ENCODE results near the gene OAS3. TPM values are rescaled to one million over a fixed set of nuclear protein-coding genes. Genes with fewer than 3 reads are reported as not detected.

OAS3 gene
- total RNA-seq, 2 donors from 2014 or later, result 11.9 to 13.7 TPM

DNA sequence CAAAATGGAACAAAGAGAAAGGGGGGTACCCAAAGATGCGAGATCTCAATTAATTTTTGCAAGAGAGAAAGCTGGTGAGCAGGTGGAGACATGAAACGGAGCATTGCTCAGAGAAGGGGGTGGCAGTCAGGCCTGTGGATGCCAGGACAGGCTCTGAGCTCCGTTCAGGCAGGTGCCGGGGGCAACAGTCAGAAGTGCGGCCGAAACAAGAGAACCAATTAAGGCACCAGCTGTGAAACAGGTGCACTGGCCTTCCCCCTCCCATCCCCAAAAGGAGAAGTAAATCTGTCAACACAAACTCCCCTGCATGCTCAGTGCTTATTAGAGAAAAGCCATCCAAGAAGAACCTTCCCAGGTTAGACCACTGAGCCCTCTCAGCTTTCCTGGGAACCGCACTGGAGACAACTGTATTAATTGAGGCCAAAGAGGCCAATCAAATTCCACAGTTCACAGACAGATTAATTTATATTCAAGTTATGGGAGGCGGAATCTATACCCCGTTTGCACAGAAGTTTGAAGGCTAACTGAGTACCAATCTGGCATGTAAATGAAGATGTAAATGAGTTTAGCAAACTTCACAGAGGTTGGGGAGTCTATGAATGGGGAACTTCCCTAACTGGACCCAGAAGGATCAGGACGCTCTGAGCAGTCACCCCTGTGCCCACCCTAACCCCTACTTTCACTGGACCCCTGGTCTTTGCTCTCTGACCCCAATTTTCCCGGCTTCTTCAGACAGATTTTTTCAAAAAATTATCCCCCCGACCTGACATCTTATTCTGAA, 60.9 kb downstream of the OAS3 start:
- peaks cover 11% of the 10 kb centered on the region for H3K36me3 ChIP-seq
- DNase-seq (ENCODE audit: low spot score), result no peak
- no peak overlapping the region for H3K27ac ChIP-seq
- no peaks in the 10 kb centered on the region for H3K9me3 ChIP-seq
- H3K4me1 ChIP-seq (ENCODE audit: control insufficient read depth in 1 of 2, low read depth in 2 of 2), result no peaks in the 10 kb centered on the region
- ATAC-seq (ENCODE audit: insufficient number of reproducible peaks, low FRiP score, low read depth), result no peak
- H3K4me3 ChIP-seq, result no peak overlapping the region
- no peaks in the 10 kb centered on the region for H3K27me3 ChIP-seq (replicated peaks; ENCODE audit: insufficient read depth)
- TF ChIP-seq, protein P1, sequence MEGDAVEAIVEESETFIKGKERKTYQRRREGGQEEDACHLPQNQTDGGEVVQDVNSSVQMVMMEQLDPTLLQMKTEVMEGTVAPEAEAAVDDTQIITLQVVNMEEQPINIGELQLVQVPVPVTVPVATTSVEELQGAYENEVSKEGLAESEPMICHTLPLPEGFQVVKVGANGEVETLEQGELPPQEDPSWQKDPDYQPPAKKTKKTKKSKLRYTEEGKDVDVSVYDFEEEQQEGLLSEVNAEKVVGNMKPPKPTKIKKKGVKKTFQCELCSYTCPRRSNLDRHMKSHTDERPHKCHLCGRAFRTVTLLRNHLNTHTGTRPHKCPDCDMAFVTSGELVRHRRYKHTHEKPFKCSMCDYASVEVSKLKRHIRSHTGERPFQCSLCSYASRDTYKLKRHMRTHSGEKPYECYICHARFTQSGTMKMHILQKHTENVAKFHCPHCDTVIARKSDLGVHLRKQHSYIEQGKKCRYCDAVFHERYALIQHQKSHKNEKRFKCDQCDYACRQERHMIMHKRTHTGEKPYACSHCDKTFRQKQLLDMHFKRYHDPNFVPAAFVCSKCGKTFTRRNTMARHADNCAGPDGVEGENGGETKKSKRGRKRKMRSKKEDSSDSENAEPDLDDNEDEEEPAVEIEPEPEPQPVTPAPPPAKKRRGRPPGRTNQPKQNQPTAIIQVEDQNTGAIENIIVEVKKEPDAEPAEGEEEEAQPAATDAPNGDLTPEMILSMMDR (IDR thresholded peaks at IDR 0.05), result no peak

DNA sequence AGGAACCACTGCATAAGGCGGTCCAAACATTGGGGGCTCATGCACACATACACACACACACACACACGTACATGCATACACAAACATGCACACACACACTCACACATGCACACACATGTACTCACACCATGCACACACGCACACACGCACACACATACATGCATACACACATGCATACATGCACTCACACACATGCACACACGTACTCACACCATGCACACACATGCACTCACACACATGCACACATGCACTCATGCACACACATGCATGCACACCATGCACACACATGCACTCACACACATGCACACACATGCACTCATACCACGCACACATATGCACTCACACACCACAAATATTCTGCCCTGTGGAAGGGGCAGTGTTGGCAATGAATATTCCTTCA, 62.2 kb downstream of the OAS3 start:
- TF ChIP-seq, protein P1 (IDR thresholded peaks at IDR 0.05), result no peak
- Histone ChIP-seq H3K4me3 (no peak overlapping the region), H3K4me1 (ENCODE audit: control insufficient read depth in 1 of 2, low read depth in 2 of 2) (no peaks in the 10 kb centered on the region), H3K27me3 (replicated peaks; ENCODE audit: insufficient read depth) (no peaks in the 10 kb centered on the region), H3K27ac (no peak overlapping the region), H3K36me3 (peaks cover 11% of the 10 kb centered on the region), H3K9me3 (no peaks in the 10 kb centered on the region)
- ATAC-seq (ENCODE audit: insufficient number of reproducible peaks, low FRiP score, low read depth) (no peak), DNase-seq (ENCODE audit: low spot score) (no peak)

DNA sequence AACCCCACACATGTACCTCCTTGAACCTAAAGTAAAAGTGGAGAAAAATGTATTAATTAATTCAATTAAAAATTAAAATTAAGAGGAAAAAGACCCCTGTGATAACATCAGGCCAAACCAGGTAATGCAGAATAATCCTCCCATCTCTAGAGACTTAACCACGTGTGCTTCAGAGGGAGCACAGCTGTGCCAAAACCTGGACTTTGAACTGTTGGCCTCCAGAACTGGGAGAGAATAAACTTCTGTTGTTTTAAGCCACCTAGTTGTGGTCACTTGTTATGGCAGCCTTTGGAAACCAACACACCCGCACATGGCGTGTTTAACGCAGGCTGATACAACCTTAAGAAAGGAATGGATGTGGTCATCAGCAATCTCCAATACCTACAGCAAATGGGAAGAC, 63.9 kb downstream of the OAS3 start:
- H3K27ac ChIP-seq, result no peak overlapping the region
- no peak for DNase-seq (ENCODE audit: low spot score)
- TF ChIP-seq, protein P1 (IDR thresholded peaks at IDR 0.05), result no peak
- H3K27me3 ChIP-seq (replicated peaks; ENCODE audit: insufficient read depth), result no peaks in the 10 kb centered on the region
- peaks cover 17% of the 10 kb centered on the region for H3K36me3 ChIP-seq
- ATAC-seq (ENCODE audit: insufficient number of reproducible peaks, low FRiP score, low read depth), result no peak
- H3K4me3 ChIP-seq, result no peak overlapping the region
- H3K4me1 ChIP-seq (ENCODE audit: control insufficient read depth in 1 of 2, low read depth in 2 of 2), result no peaks in the 10 kb centered on the region
- no peaks in the 10 kb centered on the region for H3K9me3 ChIP-seq

DNA sequence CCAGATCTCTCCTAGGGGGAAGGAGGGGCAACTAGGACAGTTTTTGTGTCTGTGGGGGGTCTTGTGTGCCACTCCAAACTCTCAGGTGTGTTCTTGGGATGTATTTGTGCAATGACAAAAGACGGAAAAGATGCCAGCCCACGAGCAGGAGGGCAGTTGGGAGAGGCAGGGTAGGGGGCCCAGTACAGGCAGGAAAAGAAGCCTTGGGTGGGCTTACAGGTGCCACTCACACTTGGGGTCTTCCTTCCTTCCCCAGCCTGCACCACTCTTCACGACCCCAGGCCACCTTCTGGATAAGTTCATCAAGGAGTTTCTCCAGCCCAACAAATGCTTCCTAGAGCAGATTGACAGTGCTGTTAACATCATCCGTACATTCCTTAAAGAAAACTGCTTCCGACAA, 64.4 kb downstream of the OAS3 start:
- no peak for ATAC-seq (ENCODE audit: insufficient number of reproducible peaks, low FRiP score, low read depth)
- TF ChIP-seq, protein P1 (IDR thresholded peaks at IDR 0.05), result no peak
- Histone ChIP-seq H3K4me1 (ENCODE audit: control insufficient read depth in 1 of 2, low read depth in 2 of 2) (no peaks in the 10 kb centered on the region), H3K9me3 (no peaks in the 10 kb centered on the region), H3K4me3 (no peak overlapping the region), H3K27me3 (replicated peaks; ENCODE audit: insufficient read depth) (no peaks in the 10 kb centered on the region), H3K27ac (no peak overlapping the region), H3K36me3 (peaks cover 18% of the 10 kb centered on the region)
- no peak for DNase-seq (ENCODE audit: low spot score)

DNA sequence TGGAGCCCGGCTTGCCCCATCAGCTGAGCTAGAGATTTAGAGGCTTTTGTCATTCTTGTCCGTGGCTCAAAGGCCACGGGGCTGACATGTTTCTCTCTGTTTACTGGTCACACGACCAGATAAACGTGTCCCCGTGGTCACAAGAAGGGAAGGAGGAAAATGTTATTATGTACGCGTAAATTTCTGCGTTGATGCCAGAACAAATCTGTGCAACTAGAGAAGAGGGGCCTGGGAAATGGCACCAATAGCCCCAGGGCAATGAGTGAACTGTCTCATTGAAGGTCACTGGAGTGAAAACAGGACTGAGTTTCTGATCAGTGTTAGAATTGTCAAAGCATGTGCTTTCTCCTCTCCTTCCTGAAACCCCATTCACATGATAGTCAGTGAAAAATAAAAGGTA, 65.4 kb downstream of the OAS3 start:
- H3K9me3 ChIP-seq, result no peaks in the 10 kb centered on the region
- H3K27me3 ChIP-seq (replicated peaks; ENCODE audit: insufficient read depth), result no peaks in the 10 kb centered on the region
- no peaks in the 10 kb centered on the region for H3K4me1 ChIP-seq (ENCODE audit: control insufficient read depth in 1 of 2, low read depth in 2 of 2)
- H3K36me3 ChIP-seq, result peaks cover 12% of the 10 kb centered on the region
- TF ChIP-seq, protein P1 (IDR thresholded peaks at IDR 0.05), result no peak
- H3K27ac ChIP-seq, result no peak overlapping the region
- DNase-seq (ENCODE audit: low spot score) (no peak), ATAC-seq (ENCODE audit: insufficient number of reproducible peaks, low FRiP score, low read depth) (no peak)
- no peak overlapping the region for H3K4me3 ChIP-seq
